Activated CD4-positive, alpha-beta T cell treated with anti-CD3 and anti-CD28 coated beads for 4 hours (primary cell): ENCODE results near the gene CNTN5.
"Not testable (repeated sequence)": the region's sequence is repeated elsewhere in the genome, so short reads cannot be mapped to it uniquely, and the experiment has no call there.

Experiments used
- DNase-seq, 2 donors: peaks; one replicate each; pipeline ENCODE4 v3.0.0-alpha.2; 2020

The CNTN5 gene

GRCh38 chr11:99020352-99021225, at the start of gene CNTN5:
Gene CNTN5 (plus strand): TSS chr11:99020949.
- DNase-seq, result peak in 1 of 2 donors; percentile 2

DNA sequence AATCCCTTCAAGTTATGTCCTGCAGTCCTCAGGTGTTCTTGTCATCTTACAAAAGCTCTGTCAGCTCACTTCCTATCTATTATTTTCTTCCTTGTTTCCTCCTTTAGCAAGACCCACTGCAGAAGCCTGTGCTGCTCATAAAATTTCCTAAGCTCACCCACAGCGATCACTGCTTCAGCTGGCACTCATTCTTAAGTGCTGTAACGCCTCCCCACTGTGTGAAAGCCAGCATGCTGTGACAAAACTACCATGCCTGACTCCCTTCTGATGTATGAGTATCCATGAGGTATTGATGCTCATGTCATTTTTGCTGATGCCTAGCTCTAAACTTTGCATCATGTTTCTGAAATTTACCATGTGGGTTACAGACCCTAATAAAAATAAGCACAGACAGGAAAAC, 41.5 kb upstream of the CNTN5 start:
- no peak for DNase-seq

DNA sequence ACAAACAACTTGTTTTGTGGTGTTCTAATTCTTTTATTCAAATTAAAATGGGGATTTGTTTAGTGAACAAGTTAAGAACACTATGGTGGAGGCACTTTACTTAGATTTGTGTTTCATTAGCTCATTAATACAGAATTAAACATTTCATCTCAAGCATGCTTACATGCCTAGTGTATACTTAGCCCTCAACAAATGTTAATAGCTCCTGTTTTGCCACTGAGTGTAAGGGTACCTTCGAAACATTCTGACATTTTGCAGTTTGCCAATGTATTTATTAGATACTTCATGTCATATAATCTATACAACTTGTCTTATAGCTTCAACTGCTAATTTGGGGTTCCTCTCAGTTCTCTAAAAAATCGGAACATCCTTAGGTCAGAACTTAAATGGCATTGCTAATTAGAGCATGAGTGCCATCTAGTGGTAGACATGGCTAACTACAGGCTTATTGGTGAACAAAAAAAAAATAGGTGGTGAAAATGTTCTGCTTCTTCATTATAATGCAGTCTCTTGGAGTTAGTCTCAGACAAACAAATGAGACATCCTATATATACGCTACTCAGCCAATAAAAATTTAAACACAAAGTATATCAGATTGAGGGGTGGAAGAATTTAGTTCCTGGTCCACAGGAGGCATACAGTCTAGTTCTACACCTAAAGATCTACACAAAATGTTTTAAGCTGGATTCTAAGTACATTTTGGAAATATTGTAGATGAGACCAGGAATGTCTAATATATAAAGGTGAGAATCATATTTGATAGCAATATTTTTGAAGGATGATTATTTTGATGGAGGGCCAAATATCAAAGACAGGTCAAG, 4.9 kb upstream of the CNTN5 start:
- no peak for DNase-seq

DNA sequence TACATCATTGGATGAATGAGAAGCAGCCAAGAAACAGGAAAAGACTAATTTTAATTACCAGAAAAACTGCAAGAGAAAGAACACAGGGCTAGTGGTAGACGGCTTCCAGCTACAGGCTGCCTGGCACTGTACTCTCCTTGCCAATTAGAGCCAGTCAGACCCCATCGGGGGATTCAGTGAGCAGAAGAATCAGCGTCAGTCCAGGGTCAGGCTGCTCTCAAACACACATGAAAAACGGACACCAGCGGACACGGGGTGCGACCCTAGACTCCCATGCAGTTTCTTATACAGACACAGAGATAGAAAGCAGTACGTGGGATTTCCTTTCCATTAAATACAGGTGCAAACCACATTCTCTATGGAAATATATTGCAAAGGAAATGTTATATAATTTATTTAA, 1.1 kb upstream of the CNTN5 start:
- no peak for DNase-seq

DNA sequence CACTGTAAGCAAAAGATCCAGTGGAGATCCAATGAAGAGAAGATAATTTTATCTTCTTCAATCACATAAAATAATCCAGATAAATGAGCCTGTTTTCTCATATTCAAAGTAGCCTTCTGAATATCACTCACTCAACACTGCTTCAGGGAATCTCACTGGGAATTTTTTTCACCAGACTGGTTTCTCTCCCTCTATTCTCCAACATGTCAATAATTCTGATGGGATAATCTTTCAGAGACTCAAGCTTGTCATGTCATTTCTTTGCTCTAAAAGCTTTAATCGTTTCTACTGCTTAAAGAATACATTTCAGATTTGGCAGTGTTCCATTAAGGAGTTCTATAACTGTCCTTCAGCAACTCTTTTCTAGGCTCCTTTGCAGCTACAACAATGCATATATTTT, 16.3 kb downstream of the CNTN5 start:
- no peak for DNase-seq

GRCh38 chr11:99063331-99063730, 42.6 kb downstream of the CNTN5 start:
- DNase-seq, result no peak

DNA sequence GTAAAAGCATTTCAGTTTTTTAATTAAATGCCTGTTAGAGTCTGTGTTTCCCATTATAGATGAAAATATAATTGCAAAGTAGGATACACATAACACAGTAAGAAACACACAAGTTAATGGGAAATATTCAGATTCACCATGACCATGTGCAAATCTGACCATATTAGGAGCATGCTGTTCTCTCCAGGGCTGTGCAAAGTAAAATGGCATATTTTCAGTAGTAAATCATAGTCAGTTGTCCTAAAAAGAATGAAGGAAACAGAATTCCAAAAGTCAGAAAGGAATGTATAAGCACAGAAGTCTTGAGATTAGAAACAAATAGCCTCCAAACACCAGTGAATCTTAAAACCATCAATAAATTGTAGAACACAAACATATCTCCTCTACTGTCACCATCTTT, 44.4 kb downstream of the CNTN5 start:
- DNase-seq, result no peak

- no peak for DNase-seq
Measured at GRCh38 chr11:99066618-99067317, 46.0 kb downstream of the CNTN5 start.

- no peak for DNase-seq
Measured at GRCh38 chr11:99068832-99069231, 48.1 kb downstream of the CNTN5 start.

DNA sequence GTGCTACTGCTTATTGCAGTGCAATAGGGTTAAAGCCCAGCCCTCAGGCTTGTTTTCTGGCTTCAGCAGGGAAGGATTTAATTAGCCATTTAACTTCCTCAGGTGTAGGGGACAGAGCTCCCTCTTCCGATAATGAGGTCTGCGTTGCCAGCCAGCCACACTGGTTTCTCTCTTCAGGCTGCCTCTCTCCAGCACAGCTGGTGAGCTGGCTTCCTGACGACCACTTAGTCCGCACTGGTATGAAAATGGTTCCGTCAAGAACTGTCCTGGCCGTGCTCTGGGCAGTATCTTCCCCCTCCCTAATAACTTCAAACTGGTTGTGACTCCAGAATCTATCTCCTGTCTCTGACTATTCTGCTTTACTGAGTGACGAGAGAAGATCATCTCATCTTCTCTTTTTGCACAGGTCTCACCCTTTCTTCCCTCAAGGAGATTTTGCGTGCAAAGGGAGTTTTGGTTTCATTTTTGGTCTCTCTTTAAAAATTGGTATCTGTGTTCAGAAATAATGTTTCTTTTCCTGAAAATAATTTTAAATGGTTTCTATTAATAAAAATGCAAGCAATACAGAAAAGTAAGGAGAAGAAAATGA, 49.2 kb downstream of the CNTN5 start:
- no peak for DNase-seq

DNA sequence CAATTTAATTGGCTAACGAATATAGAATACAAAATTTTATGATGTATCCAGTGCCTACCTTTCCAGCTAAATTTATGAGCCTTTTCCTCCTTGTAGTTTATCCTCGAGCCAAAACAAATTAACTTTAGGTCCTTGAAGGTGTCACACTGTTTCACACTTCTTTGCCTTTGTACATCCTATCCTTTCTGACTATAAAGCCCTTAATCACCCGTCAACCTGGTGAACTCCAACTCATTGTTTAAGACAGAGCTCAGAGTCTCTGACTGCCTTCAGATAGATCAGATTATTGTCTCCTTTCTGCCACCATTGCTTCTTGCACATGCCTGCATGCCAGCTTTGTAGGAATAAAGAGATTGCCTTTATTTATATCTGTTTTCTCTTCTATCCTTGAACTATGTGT, 58.8 kb downstream of the CNTN5 start:
- DNase-seq, result no peak

- DNase-seq, result no peak
Measured at GRCh38 chr11:99080154-99080553, 59.4 kb downstream of the CNTN5 start.

DNA sequence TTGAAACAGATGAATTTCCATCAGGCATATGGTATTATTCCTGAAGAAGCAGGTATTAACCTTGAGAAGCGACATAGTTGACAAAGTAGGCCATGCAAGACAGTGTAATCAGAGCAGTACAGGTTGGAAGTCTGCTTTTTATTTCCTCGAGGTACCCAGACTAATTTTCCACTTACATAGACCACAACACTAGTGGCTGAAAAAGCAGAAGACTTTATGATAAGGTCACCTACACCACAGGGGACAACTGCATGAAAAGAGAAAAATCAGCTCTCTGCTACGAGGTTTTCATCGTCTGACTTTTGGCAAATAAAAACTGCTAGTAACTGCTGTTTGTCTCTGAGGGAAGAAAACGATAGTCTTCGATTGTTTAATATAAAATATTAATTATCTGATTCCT, 77.5 kb downstream of the CNTN5 start:
- DNase-seq, result no peak

DNA sequence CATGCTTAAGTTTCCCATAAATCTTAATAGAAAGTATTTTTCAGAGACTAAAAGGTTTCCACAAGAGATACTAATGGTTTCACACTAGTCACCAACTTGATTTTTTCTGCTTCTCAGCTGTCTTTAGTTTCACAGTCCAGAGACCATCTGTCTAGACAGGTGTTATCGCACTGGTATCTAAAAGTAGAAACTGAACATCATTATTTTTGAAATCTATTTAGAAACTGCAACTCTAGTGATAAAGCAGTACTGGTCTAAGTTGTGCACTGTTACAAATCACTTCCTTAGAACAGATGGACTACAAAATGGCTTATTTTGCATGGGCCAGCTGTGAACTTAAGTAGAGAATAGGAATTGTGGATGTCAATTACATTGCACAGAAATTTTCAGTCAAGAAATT, 78.0 kb downstream of the CNTN5 start:
- no peak for DNase-seq

GRCh38 chr11:99117603-99118002, 96.9 kb downstream of the CNTN5 start:
- DNase-seq, result no peak

DNA sequence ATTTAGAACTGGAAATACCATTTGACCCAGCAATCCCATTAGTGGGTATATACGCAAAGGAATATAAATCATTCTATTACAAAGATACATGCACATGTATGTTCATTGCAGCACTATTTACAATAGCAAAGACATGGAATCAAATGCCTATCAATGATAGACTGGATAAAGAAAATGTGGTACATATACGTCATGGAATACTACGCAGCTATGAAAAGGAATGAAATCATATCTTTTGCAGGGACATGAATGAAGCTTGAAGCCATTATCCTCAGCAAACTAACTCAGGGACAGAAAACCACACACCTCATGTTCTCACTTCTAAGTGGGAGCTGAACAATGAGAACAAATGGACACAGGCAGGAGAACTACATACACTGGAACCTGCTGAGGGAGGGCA, 113.1 kb downstream of the CNTN5 start:
- DNase-seq, result not testable (repeated sequence)

DNA sequence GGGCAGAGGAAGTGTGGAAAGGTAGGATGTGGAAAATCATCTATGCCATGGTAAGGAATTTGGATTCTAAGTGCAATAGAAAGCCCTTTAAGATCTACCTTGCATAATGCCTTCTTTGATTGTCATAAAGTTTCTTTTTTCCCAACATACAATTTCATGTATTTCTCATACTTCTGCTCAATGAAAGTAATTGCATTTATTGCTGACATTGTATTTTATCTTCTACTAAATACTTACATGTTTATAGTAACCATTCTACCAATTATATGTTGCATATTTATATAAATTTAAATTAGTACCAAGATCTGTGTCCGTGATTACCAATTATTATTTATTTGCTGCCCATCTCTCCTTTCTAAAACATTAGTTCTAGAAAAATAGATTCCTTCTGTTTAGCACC, 114.8 kb downstream of the CNTN5 start:
- no peak for DNase-seq

DNA sequence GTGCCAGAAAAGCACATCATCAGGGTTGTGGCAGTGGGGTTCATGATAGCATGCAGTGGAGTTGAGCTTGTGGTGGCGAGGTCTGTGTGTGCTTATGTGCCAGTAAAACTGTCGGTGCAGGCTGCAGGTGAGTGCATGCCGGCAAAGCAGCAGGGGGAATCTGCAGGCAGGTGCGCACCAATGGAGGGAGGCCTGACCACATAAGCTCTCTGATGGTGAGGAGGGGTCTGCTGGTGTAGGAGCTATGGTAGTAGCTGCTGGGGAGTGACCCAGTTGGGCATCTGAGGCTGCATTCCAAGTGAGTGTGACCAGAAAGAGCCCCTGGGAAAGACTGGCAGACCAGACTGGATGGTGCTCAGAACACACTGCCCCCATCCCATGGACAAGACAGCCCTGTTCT, 121.5 kb downstream of the CNTN5 start:
- no peak for DNase-seq

GRCh38 chr11:99148352-99148751, 127.6 kb downstream of the CNTN5 start:
- DNase-seq, result no peak

- DNase-seq, result no peak
Measured at GRCh38 chr11:99154277-99154676, 133.5 kb downstream of the CNTN5 start.

- no peak for DNase-seq
Measured at GRCh38 chr11:99160447-99160846, 139.7 kb downstream of the CNTN5 start.

- no peak for DNase-seq
Measured at GRCh38 chr11:99162819-99163218, 142.1 kb downstream of the CNTN5 start.

GRCh38 chr11:99170591-99170990, 149.8 kb downstream of the CNTN5 start:
- DNase-seq, result no peak
